H9 (cell line): ENCODE data around the gene PRKAR2B. TPM values are rescaled to one million over a fixed set of nuclear protein-coding genes. Genes with fewer than 3 reads are reported as not detected.

Experiments used
- DNase-seq: peaks from one replicate; pipeline ENCODE4 v3.0.0-alpha.2; 2017
- H2AFZ ChIP-seq: one replicate; pipeline ENCODE4 v1.6.1; 2013; ENCODE audit warnings: mild to moderate bottlenecking, low read length, control low read depth, moderate library complexity
- H2AK5ac ChIP-seq: 2 replicates; pipeline ENCODE4 v1.6.1; 2013; ENCODE audit warnings: low read length, control low read depth, mixed read lengths; ENCODE audit not compliant: insufficient read length
- H2BK120ac ChIP-seq: one replicate; pipeline ENCODE4 v1.6.1; 2013; ENCODE audit warnings: low read depth, mild to moderate bottlenecking, low read length, control low read depth, inconsistent platforms; ENCODE audit not compliant: poor library complexity, severe bottlenecking
- H2BK12ac ChIP-seq: 2 replicates; pipeline ENCODE4 v1.6.1; 2013; ENCODE audit warnings: low read length, control low read depth, mixed read lengths, low read depth; ENCODE audit not compliant: insufficient read length
- H2BK15ac ChIP-seq: 2 replicates; pipeline ENCODE4 v1.6.1; 2013; ENCODE audit warnings: low read depth, low read length, control low read depth
- H2BK20ac ChIP-seq: one replicate; pipeline ENCODE4 v1.6.1; 2013; ENCODE audit warnings: low read depth, mild to moderate bottlenecking, low read length, control low read depth, inconsistent platforms; ENCODE audit not compliant: poor library complexity, severe bottlenecking
- H2BK5ac ChIP-seq: 2 replicates; pipeline ENCODE4 v1.6.1; 2013; ENCODE audit warnings: low read length, control low read depth, mixed read lengths; ENCODE audit not compliant: insufficient read length
- H3K14ac ChIP-seq: 2 replicates; pipeline ENCODE4 v1.6.1; 2013; ENCODE audit warnings: low read length, control low read depth; ENCODE audit not compliant: insufficient read depth
- H3K18ac ChIP-seq: 2 replicates; pipeline ENCODE4 v1.6.1; 2013; ENCODE audit warnings: low read depth, mild to moderate bottlenecking, mixed read lengths, low read length, control low read depth; ENCODE audit not compliant: insufficient read length
- H3K23ac ChIP-seq: 2 replicates; pipeline ENCODE4 v1.6.1; 2013; ENCODE audit warnings: low read length, control low read depth, mixed read lengths, low read depth; ENCODE audit not compliant: insufficient read length
- H3K23me2 ChIP-seq: 2 replicates; pipeline ENCODE4 v1.6.1; 2013; ENCODE audit warnings: low read depth, mild to moderate bottlenecking, mixed read lengths, low read length, control low read depth; ENCODE audit not compliant: insufficient read length, poor library complexity, severe bottlenecking
- H3K27ac ChIP-seq: 2 replicates; pipeline ENCODE4 v1.5.1; 2013; ENCODE audit warnings: low read length, control low read depth, mixed read lengths, low read depth; ENCODE audit not compliant: insufficient read length
- H3K27me3 ChIP-seq: 2 replicates; pipeline ENCODE4 v1.6.1; 2013; ENCODE audit warnings: low read length, control low read depth, inconsistent platforms; ENCODE audit not compliant: insufficient read depth
- H3K4ac ChIP-seq: 2 replicates; pipeline ENCODE4 v1.6.1; 2013; ENCODE audit warnings: low read depth, mild to moderate bottlenecking, control low read depth, inconsistent platforms, low read length, moderate library complexity
- H3K4me1 ChIP-seq: 2 replicates; pipeline ENCODE4 v1.6.1; 2013; ENCODE audit warnings: low read length, control low read depth, inconsistent platforms; ENCODE audit not compliant: insufficient read depth
- H3K4me2 ChIP-seq: 2 replicates; pipeline ENCODE4 v1.6.1; 2013; ENCODE audit warnings: low read length, control low read depth, mixed read lengths; ENCODE audit not compliant: insufficient read length, insufficient read depth
- H3K56ac ChIP-seq: 2 replicates; pipeline ENCODE4 v1.6.1; 2013; ENCODE audit warnings: low read depth, mild to moderate bottlenecking, mixed read lengths, low read length, control low read depth; ENCODE audit not compliant: insufficient read length
- H3K79me1 ChIP-seq: 2 replicates; pipeline ENCODE4 v1.6.1; 2013; ENCODE audit warnings: low read depth, mild to moderate bottlenecking, moderate library complexity, low read length, control low read depth, inconsistent platforms; ENCODE audit not compliant: insufficient read depth, poor library complexity, severe bottlenecking
- H3K79me2 ChIP-seq: 2 replicates; pipeline ENCODE4 v1.6.1; 2013; ENCODE audit warnings: low read length, control low read depth, inconsistent platforms; ENCODE audit not compliant: insufficient read depth
- H3K9ac ChIP-seq: 2 replicates; pipeline ENCODE4 v1.6.1; 2013; ENCODE audit warnings: low read length, control low read depth, mixed read lengths; ENCODE audit not compliant: insufficient read length; ENCODE audit errors: extremely low read depth
- H3K9me3 ChIP-seq: one replicate; pipeline ENCODE4 v1.6.1; 2013; ENCODE audit warnings: low read depth, low read length, inconsistent platforms; ENCODE audit not compliant: control insufficient read depth
- H3T11ph ChIP-seq: one replicate; pipeline ENCODE4 v1.6.1; 2013; ENCODE audit warnings: mild to moderate bottlenecking, low read length, control low read depth, inconsistent platforms
- H4K20me1 ChIP-seq: one replicate; pipeline ENCODE4 v1.6.1; 2013; ENCODE audit not compliant: control insufficient read depth, insufficient read length, insufficient read depth
- H4K5ac ChIP-seq: 2 replicates; pipeline ENCODE4 v1.6.1; 2013; ENCODE audit warnings: low read depth, mild to moderate bottlenecking, mixed read lengths, low read length, control low read depth; ENCODE audit not compliant: insufficient read length
- H4K8ac ChIP-seq: replicated peaks from 2 replicates; pipeline ENCODE4 v1.6.1; 2013; ENCODE audit warnings: low read length, control low read depth, mixed read lengths, low read depth; ENCODE audit not compliant: insufficient read length
- H4K91ac ChIP-seq: 2 replicates; pipeline ENCODE4 v1.6.1; 2013; ENCODE audit warnings: low read depth, mild to moderate bottlenecking, moderate library complexity, mixed read lengths, low read length, control low read depth; ENCODE audit not compliant: insufficient read length
- H3K27ac Mint-ChIP-seq, 3 experiments: 2 replicates in 2 of 3; 3 replicates in 1 of 3; pipeline ENCODE4 v1.8.0; 2020 to 2021; ENCODE audit warnings: mixed read lengths in 3 of 3, mild to moderate bottlenecking in 1 of 3, moderate library complexity in 1 of 3
- H3K27me3 Mint-ChIP-seq: 2 replicates; pipeline ENCODE4 v1.8.0; 2021; ENCODE audit warnings: low read depth, mild to moderate bottlenecking, moderate library complexity, mixed read lengths
- H3K36me3 Mint-ChIP-seq, 3 experiments: 2 replicates in 2 of 3; 3 replicates in 1 of 3; pipeline ENCODE4 v1.8.0; 2020 to 2021; ENCODE audit warnings: low read depth in 3 of 3, mixed read lengths in 3 of 3; ENCODE audit not compliant: insufficient read depth in 1 of 3
- H3K4me1 Mint-ChIP-seq, 2 experiments: 2 replicates each; pipeline ENCODE4 v1.8.0; 2020; ENCODE audit warnings: mixed read lengths in 2 of 2
- H3K4me3 Mint-ChIP-seq, 2 experiments: 2 replicates in 1 of 2; 3 replicates in 1 of 2; pipeline ENCODE4 v1.8.0; 2020 to 2021; ENCODE audit warnings: mild to moderate bottlenecking in 2 of 2, mixed read lengths in 2 of 2, moderate library complexity in 1 of 2
- H3K9me3 Mint-ChIP-seq, 2 experiments: 2 replicates in 1 of 2; 3 replicates in 1 of 2; pipeline ENCODE4 v1.8.0; 2020; ENCODE audit warnings: mild to moderate bottlenecking in 2 of 2, mixed read lengths in 2 of 2, moderate library complexity in 1 of 2
- WGBS: extraction: QIAGEN DNeasy Blood & Tissue Kit; methylation state at CpG from one replicate; pipeline ENCODE4 v1.1.7; 2013; ENCODE audit warnings: missing lambda C conversion rate, low lambda C conversion rate, mixed read lengths; ENCODE audit not compliant: insufficient read length; ENCODE audit errors: extremely low coverage; 5-methylcytosine and 5-hydroxymethylcytosine counted together
- total RNA-seq: library from RNA; stranded (reverse); gene quantifications from 2 replicates; pipeline ENCODE4 v1.2.1, GENCODE V29; 2021
- TF ChIP-seq, protein P1 (sequence below): fragments of 200-600 bp; sonication (generic); conservative IDR thresholded peaks from 3 replicates; pipeline ENCODE4 v1.8.0; 2021; ENCODE audit warnings: antibody characterized with exemption, mild to moderate bottlenecking

PRKAR2B gene
- total RNA-seq, 1 experiment from 2014 or later, result 16.6 TPM

DNA sequence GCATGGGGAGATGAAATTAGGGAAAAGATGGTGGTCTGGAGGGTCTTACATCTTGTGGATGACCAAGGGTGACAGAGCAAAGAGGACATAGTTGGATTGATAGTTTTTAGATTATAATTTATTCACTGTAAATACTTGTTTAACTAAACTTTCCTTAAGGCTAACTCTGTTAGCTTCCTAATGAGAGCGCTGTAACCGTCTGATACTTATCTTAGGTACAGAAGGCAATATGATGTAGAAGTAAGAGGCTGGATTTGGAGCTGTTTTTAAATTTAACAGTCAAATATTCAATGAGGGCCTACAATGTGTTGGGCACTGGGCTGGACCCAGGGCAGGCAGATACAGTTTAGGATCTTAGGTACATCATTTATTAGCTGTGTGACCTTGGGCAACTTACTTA is 36.0 kb downstream of the PRKAR2B start:
- Histone ChIP-seq H3K18ac (no peak overlapping the region), H2BK5ac (no peak overlapping the region), H3K79me1 (no peaks in the 10 kb centered on the region), H3K56ac (no peak overlapping the region), H2AFZ (no peak overlapping the region), H3K4me2 (no peak overlapping the region), H3K27ac (no peak overlapping the region), H2AK5ac (no peak overlapping the region), H4K91ac (no peak overlapping the region), H3K9ac (no peak overlapping the region), H3K23ac (no peak overlapping the region), H4K8ac (no peak overlapping the region), H3K79me2 (no peaks in the 10 kb centered on the region), H3K27me3 (no peaks in the 10 kb centered on the region), H3T11ph (no peak overlapping the region), H2BK120ac (no peak overlapping the region), H2BK20ac (no peak overlapping the region), H3K14ac (no peak overlapping the region), H2BK12ac (no peak overlapping the region), H3K23me2 (no peaks in the 10 kb centered on the region), H3K4me1 (no peaks in the 10 kb centered on the region), H3K4ac (no peak overlapping the region), H4K5ac (no peak overlapping the region), H2BK15ac (no peak overlapping the region), H4K20me1 (no peaks in the 10 kb centered on the region), H3K9me3 (no peaks in the 10 kb centered on the region)
- H3K4me1 Mint-ChIP-seq, result peaks cover 9 to 12% of the 10 kb centered on the region in 2 experiments
- DNase-seq, result no peak
- no CpG with 5 or more reads among the region's 2 CpGs for WGBS
- no peaks in the 10 kb centered on the region for H3K9me3 Mint-ChIP-seq
- no peaks in the 10 kb centered on the region for H3K27me3 Mint-ChIP-seq
- H3K4me3 Mint-ChIP-seq, result no peak overlapping the region
- TF ChIP-seq, protein P1, sequence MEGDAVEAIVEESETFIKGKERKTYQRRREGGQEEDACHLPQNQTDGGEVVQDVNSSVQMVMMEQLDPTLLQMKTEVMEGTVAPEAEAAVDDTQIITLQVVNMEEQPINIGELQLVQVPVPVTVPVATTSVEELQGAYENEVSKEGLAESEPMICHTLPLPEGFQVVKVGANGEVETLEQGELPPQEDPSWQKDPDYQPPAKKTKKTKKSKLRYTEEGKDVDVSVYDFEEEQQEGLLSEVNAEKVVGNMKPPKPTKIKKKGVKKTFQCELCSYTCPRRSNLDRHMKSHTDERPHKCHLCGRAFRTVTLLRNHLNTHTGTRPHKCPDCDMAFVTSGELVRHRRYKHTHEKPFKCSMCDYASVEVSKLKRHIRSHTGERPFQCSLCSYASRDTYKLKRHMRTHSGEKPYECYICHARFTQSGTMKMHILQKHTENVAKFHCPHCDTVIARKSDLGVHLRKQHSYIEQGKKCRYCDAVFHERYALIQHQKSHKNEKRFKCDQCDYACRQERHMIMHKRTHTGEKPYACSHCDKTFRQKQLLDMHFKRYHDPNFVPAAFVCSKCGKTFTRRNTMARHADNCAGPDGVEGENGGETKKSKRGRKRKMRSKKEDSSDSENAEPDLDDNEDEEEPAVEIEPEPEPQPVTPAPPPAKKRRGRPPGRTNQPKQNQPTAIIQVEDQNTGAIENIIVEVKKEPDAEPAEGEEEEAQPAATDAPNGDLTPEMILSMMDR, result no peak
- H3K36me3 Mint-ChIP-seq, result no peaks in the 10 kb centered on the region
- H3K27ac Mint-ChIP-seq, result peak overlapping the region in 1 of 3 experiments; percentile 20; a peak in 3 of 7 replicates
